Peyer's patch (tissue), 4 donors: Measurements from ENCODE around the gene PKNOX2. TPM values are rescaled to one million over a fixed set of nuclear protein-coding genes. Genes with fewer than 3 reads are reported as not detected.

Experiments used
- DNase-seq, 3 donors: peaks; one replicate each; pipeline ENCODE4 v3.0.0-alpha.2; 2017 to 2019
- H3K27ac ChIP-seq, 4 donors: fragments of 200-600 bp; sonication (generic); one replicate each; pipeline ENCODE4 v1.5.1; 2016 to 2019
- H3K27me3 ChIP-seq, 2 donors: fragments of 200-600 bp; sonication (generic); one replicate each; pipeline ENCODE4 v1.5.1; 2019
- H3K36me3 ChIP-seq, 3 donors: fragments of 200-600 bp; sonication (generic); one replicate each; pipeline ENCODE4 v1.5.1; 2016 to 2019
- H3K4me1 ChIP-seq, 4 donors: fragments of 200-600 bp; sonication (generic); one replicate each; pipeline ENCODE4 v1.5.1; 2016 to 2019
- H3K4me3 ChIP-seq, 4 donors: fragments of 200-600 bp; sonication (generic); 1 replicate in 3 of 4; 2 replicates in 1 of 4; pipeline ENCODE4 v1.5.1; 2016 to 2019; ENCODE audit warnings: mild to moderate bottlenecking in 1 of 4
- H3K9me3 ChIP-seq, 4 donors: fragments of 200-600 bp; sonication (generic); one replicate each; pipeline ENCODE4 v1.5.1; 2016 to 2019; ENCODE audit warnings: mild to moderate bottlenecking in 1 of 4
- CTCF ChIP-seq, 6 experiments: fragments of 450-650 bp in 4 of 6; fragments of 200-600 bp in 2 of 6; sonication (generic) in 1 of 6; IDR thresholded peaks; one replicate each; pipeline ENCODE4 v1.5.1; 2017 to 2019; ENCODE audit warnings: antibody characterized with exemption in 6 of 6, mild to moderate bottlenecking in 3 of 6, moderate library complexity in 1 of 6
- POLR2A ChIP-seq, 2 donors: fragments of 450-650 bp; IDR thresholded peaks; one replicate each; pipeline ENCODE4 v1.5.1; 2017; ENCODE audit warnings: antibody characterized with exemption in 2 of 2, mild to moderate bottlenecking in 2 of 2, moderate library complexity in 2 of 2
- total RNA-seq, 4 donors: library from RNA; depleted of rRNA; stranded (reverse); fragments of >200 nt; gene quantifications; one replicate each; pipeline ENCODE4 v1.1.0, GENCODE V29; 2016

PKNOX2 gene
- total RNA-seq, 4 donors from 2014 or later: 1.4 to 8.3 TPM; not detected in 2

GRCh38 chr11:125261588-125261987, 97.0 kb downstream of the PKNOX2 start:
- H3K27ac ChIP-seq: peak overlapping the region in 3 of 4 donors; percentile 5 to 71 (median 9)

GRCh38 chr11:125262194-125262829, 97.8 kb downstream of the PKNOX2 start:
- H3K4me3 ChIP-seq: no peak overlapping the region
- H3K27me3 ChIP-seq: no peaks in the 10 kb centered on the region
- H3K36me3 ChIP-seq: no peaks in the 10 kb centered on the region
- no peaks in the 10 kb centered on the region for H3K9me3 ChIP-seq
- no peak for DNase-seq
- H3K27ac ChIP-seq: peak overlapping the region in 3 of 4 donors; percentile 42 to 71 (median 52)
- TF ChIP-seq POLR2A (IDR thresholded peaks at IDR 0.05) (no peak), CTCF (IDR thresholded peaks at IDR 0.05) (no peak)
- peaks cover 0 to 17% (median 0%) of the 10 kb centered on the region in 4 donors for H3K4me1 ChIP-seq

More at GRCh38 chr11:125261588-125261987, 97.0 kb downstream of the PKNOX2 start:
- Histone ChIP-seq H3K4me1 (peaks cover 0 to 17% (median 0%) of the 10 kb centered on the region in 4 donors), H3K36me3 (no peaks in the 10 kb centered on the region), H3K27me3 (no peaks in the 10 kb centered on the region), H3K9me3 (no peaks in the 10 kb centered on the region), H3K4me3 (no peak overlapping the region)
- no peak for TF ChIP-seq POLR2A (IDR thresholded peaks at IDR 0.05)
- no peak for TF ChIP-seq CTCF (IDR thresholded peaks at IDR 0.05)
- DNase-seq: no peak

DNA sequence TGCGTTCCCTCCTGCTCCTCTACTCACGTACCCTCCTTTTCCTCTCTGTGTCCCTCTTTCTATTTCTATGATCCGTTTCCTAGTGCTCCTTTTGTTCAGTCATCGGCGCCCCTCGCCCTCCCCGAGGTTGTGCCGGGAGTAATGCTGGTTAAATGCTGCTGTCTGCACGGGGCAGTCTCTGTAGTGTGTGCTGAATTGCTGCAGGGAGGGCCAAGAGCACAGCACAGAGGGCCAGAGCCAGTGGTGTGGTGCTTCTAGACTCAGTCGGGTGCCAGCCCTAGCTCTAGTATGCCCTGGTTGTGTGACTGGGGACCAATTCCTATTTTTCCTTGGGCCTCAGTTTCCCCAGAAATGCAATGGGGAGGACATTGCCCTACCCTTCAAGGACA, 98.3 kb downstream of the PKNOX2 start:
- Histone ChIP-seq H3K27ac (peak overlapping the region in 3 of 4 donors; percentile 42 to 71 (median 67)), H3K9me3 (no peaks in the 10 kb centered on the region), H3K27me3 (no peaks in the 10 kb centered on the region), H3K4me1 (peaks cover 0 to 17% (median 0%) of the 10 kb centered on the region in 4 donors), H3K4me3 (no peak overlapping the region), H3K36me3 (no peaks in the 10 kb centered on the region)
- no peak for DNase-seq
- TF ChIP-seq CTCF (IDR thresholded peaks at IDR 0.05): no peak
- no peak for TF ChIP-seq POLR2A (IDR thresholded peaks at IDR 0.05)

GRCh38 chr11:125263268-125263790, 98.8 kb downstream of the PKNOX2 start:
- TF ChIP-seq POLR2A (IDR thresholded peaks at IDR 0.05) (no peak), CTCF (IDR thresholded peaks at IDR 0.05) (no peak)
- no peaks in the 10 kb centered on the region for H3K27me3 ChIP-seq
- DNase-seq: peak; percentile 30 to 68 (median 60)
- H3K36me3 ChIP-seq: no peaks in the 10 kb centered on the region
- no peaks in the 10 kb centered on the region for H3K9me3 ChIP-seq
- no peak overlapping the region for H3K4me3 ChIP-seq
- H3K4me1 ChIP-seq: peaks cover 0 to 17% (median 0%) of the 10 kb centered on the region in 4 donors
- peak overlapping the region in 3 of 4 donors; percentile 42 to 71 (median 67) for H3K27ac ChIP-seq

- Histone ChIP-seq H3K27ac (peak overlapping the region in 3 of 4 donors; percentile 42 to 71 (median 67)), H3K4me3 (no peak overlapping the region), H3K27me3 (no peaks in the 10 kb centered on the region), H3K36me3 (no peaks in the 10 kb centered on the region), H3K9me3 (no peaks in the 10 kb centered on the region), H3K4me1 (peaks cover 0 to 17% (median 0%) of the 10 kb centered on the region in 4 donors)
- no peak for DNase-seq
- TF ChIP-seq CTCF (IDR thresholded peaks at IDR 0.05) (no peak), POLR2A (IDR thresholded peaks at IDR 0.05) (no peak)
Measured at GRCh38 chr11:125264100-125265022, 99.8 kb downstream of the PKNOX2 start.
